ENCODE measurements around the gene FAAP100.

FAAP100 gene

GRCh38 chr17:81538651-81539570 lies 13.2 kb downstream of the FAAP100 start:
- H3K4me3 ChIP-seq, result no peak overlapping the region
- no peak for TF ChIP-seq CTCF (IDR thresholded peaks at IDR 0.05)
- no peak overlapping the region for H3K27ac ChIP-seq
- no peak for DNase-seq (ENCODE audit: low spot score)

GRCh38 chr17:81537856-81538555 lies 14.1 kb downstream of the FAAP100 start:
- H3K27ac ChIP-seq, result no peak overlapping the region
- H3K4me3 ChIP-seq, result no peak overlapping the region
- DNase-seq (ENCODE audit: low spot score), result no peak
- TF ChIP-seq CTCF (IDR thresholded peaks at IDR 0.05), result no peak

GRCh38 chr17:81537343-81537855 lies 14.8 kb downstream of the FAAP100 start:
- TF ChIP-seq CTCF (IDR thresholded peaks at IDR 0.05), result peak; percentile 33
- Histone ChIP-seq H3K4me3 (no peak overlapping the region), H3K27ac (no peak overlapping the region)
- DNase-seq (ENCODE audit: low spot score), result no peak

GRCh38 chr17:81536299-81537290 lies 15.6 kb downstream of the FAAP100 start:
- H3K27ac ChIP-seq, result no peak overlapping the region
- H3K4me3 ChIP-seq, result peak overlapping the region; percentile 7
- DNase-seq (ENCODE audit: low spot score), result no peak
- TF ChIP-seq CTCF (IDR thresholded peaks at IDR 0.05), result no peak

GRCh38 chr17:81535480-81536298 lies 16.5 kb downstream of the FAAP100 start:
- Histone ChIP-seq H3K27ac (no peak overlapping the region), H3K4me3 (no peak overlapping the region)
- TF ChIP-seq CTCF (IDR thresholded peaks at IDR 0.05), result no peak
- DNase-seq (ENCODE audit: low spot score), result no peak

GRCh38 chr17:81535007-81535328 lies 17.2 kb downstream of the FAAP100 start:
- Histone ChIP-seq H3K27ac (no peak overlapping the region), H3K4me3 (no peak overlapping the region)
- TF ChIP-seq CTCF (IDR thresholded peaks at IDR 0.05), result no peak
- DNase-seq (ENCODE audit: low spot score), result no peak

Data from coronary artery (tissue), 2 donors.